Stimulated activated CD8-positive, alpha-beta memory T cell treated with anti-CD3 and anti-CD28 coated beads, Interleukin-15, amount 100 ng/mL, for 48 hours (primary cell): Measurements from ENCODE around the gene IGSF11.
"Not testable (repeated sequence)": the region's sequence is repeated elsewhere in the genome, so short reads cannot be mapped to it uniquely, and the experiment has no call there.

Source experiments
- DNase-seq, 2 donors: peaks; one replicate each; pipeline ENCODE4 v3.0.0-alpha.2; 2020; ENCODE audit warnings: low read depth in 2 of 2

The IGSF11 gene

DNA sequence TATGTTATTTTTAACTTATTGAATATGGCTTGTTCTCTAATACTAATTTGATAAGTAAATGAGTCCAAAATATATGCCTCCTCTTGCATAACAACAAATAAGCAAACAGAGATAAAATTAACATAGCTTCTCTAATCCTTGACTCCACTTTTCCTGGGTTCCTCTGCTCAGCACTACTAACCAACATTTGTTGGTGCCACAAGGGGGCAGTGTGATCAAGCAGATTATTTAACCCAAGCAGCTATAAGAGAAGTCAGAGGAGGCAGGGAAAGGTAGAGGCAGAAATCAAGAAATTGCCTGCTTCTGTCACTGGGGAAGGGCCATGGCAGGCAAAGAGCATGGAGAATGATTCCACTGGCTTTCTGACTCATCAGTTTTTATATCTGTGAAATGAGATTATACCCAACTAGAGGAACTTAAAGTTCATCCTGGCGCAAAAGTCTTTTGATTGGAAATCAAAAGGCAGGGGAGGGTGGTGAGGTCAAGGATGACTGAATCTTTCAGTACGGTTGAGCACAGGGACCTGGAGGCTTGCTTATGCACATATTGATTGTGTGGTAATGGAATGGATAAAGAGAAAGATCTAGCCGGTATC is 152.2 kb downstream of the IGSF11 start:
- peak; percentile 13 to 25 for DNase-seq

DNA sequence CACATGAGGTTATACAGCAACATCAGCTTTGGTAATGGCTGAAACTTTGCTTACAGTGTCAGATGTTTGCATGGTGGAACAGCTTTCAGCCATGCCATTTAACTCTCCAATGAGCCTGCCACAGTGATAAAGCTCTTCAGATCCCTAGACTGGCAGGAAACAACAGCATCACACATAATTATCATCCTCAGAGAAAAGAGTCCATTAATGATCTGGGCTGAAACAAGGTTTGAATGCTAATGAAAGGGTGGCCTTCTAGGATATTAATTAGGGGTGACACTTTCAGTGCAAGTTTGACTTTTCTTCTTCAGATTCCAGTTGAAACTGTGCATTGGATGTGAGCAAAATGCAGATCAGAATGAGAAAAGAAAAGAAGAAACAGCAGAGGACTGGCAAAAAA is 166.6 kb downstream of the IGSF11 start:
- no peak for DNase-seq

DNA sequence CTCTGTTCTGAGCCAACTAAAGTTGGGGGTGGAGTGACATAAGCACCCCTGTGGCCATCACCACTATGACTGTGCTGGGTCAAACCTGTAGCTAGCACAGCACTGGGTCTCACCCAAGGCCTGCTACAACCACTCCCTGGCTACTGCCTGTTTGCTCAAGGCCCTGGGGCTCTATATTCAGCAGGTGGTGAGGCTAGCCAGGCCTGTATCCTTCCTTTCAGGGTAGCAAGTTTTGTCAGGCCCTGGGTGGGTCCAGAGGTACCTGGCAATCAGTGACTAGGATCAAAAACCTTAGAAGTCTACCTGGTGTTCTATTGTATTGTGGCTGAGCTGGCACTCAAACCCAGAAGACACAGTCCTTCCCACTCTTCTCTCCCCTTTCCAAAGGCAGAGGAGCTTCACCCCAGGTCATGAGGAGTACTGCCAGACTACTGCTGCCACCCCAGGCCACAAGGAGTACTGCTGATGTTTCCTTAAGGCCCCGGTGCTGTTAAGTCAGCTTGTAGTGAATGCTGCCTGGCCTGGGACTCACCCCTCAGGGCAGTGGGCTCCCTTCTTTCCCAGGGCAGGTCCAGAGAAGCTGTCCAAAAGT is 170.8 kb downstream of the IGSF11 start:
- no peak for DNase-seq

DNA sequence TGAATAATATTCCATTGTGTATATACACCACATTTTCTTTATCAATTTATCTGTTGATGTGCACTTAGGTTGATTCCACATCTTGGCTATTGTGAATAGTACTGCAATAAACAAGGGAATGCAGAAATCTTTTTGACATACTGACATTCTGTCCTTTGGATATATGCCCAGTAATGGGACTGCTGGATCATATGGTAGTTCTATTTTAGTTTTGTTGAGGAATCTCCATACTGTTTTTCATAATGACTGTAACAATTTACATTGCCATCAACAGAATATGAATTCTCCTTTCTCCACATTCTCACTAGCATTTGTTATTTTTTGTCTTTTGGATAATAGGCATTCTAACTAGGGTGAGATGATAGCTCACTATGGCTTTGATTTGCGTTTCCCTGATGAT is 174.7 kb downstream of the IGSF11 start:
- no peak for DNase-seq

DNA sequence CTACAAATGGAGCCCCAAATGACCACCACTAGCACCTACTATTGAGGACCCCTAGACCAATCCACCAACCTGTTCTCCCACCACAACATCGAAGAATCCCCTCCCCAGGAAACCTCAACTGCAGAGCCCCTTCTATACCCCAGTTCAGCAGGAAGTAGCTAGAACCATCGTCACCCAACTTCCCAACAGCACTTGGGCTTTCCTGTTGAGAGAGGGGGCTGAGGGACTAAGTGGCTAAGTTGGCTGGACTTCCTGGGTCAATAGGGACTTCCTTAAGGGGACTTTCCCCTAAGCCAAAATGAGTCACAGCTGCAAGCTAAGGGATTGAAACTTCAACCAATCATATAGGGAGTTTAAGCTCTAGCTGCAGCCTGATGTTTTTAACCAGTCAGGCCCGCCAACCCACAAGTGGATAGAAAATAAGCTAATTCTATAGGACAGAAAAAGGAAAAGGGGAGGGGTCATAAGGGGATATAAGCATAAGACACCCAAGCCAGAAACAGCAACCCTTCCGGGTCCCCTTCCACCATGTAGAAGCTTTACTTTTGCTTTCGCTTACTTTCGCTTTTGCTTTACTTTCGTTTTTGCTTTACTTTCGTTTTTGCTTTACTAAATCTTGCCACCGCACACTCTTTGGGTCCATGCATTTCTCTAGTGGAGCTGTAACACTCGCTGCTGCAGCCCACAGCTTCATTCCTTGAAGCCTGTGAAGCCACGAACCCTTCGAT is 183.0 kb downstream of the IGSF11 start:
- not testable (repeated sequence) for DNase-seq

DNA sequence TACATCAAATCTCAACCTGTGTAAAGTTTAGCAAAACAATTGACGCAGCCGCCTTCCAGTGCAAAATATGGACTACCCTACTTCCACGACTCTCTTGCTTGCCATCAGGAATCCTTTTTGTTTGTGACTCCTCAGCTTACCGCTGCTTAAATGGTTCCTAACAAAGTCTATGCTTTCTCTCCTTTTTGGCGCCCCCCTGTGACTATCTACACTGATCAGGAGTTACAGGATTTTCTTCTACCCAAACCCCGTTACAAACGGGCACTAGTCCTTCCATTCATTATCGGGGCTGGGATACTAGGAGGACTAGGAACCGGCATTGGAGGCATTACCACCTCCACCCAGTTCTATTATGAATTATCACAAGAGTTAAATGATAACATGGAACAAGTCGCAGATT is 184.0 kb downstream of the IGSF11 start:
- DNase-seq: no peak
